ENCODE data around the gene SDK1. TPM values are rescaled to one million over a fixed set of nuclear protein-coding genes. Genes with fewer than 3 reads are reported as not detected.

Gene SDK1
- total and polyA plus RNA-seq, 2 of the 8 experiments (the other 6 are each of a cell fraction or from before 2014, with no cell fraction given): 3.3 to 7.2 TPM

DNA sequence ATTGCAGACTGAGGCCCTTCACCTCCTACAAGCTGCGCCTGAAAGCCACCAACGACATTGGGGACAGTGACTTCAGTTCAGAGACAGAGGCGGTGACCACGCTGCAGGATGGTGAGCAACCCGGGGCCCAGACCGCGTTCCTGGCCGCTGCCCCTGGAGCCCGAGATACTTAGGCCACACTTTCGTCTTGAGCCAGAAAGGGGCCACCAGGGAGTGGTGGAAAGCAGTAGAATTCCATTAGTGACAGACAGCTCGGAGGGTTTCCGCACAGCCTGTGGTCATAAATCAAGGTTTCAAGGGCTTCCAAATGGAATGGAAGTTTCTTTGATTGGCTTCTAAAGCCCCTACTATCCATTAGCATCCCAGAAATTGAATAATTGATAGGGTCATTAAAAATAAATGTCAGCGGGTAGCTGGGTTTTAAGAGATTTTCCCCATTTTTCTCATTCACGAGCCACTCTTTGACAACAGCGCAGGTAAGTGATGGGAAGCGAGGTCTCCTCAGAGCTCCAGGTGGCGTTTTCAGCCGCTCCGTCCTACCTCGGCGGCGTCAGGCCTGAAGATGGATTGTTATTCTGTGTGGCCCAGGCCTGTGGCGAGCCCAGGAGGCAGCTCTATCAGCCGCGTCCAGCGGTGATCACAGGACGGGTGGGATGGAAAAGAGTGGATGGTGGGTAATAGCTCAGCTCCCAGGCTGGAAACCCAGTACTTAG is 857.5 kb downstream of the SDK1 start:
- Histone ChIP-seq H3K23me2 (ENCODE audit: low read depth, low read length) (no peaks in the 10 kb centered on the region), H4K20me1 (replicated peaks in 1 of 2; ENCODE audit: control insufficient read depth in 1 of 2, insufficient read depth in 2 of 2, low read length in 2 of 2) (no peaks in the 10 kb centered on the region), H3K56ac (replicated peaks; ENCODE audit: insufficient read length, low read depth, low read length) (no peak overlapping the region), H4K5ac (ENCODE audit: insufficient read length, low read depth, low read length) (no peak overlapping the region), H3K4me2 (ENCODE audit: insufficient read depth in 1 of 2, low read depth in 2 of 2, low read length in 2 of 2) (no peak overlapping the region), H3K4ac (replicated peaks; ENCODE audit: insufficient read length, low read depth, low read length) (no peak overlapping the region), H3K18ac (ENCODE audit: extremely low read depth, low read length) (no peak overlapping the region), H3K4me1 (replicated peaks in 1 of 4; ENCODE audit: control insufficient read depth in 3 of 4, insufficient read depth in 4 of 4, low read length in 3 of 4) (no peaks in the 10 kb centered on the region; a peak in 1 of 7 replicates), H3K9ac (replicated peaks in 1 of 4; ENCODE audit: extremely low read depth in 1 of 4, low read depth in 3 of 4, low read length in 3 of 4) (no peak overlapping the region), H3K4me3 (ENCODE audit: extremely low read depth in 1 of 4, insufficient read depth in 2 of 4, low read depth in 3 of 4, low read length in 4 of 4) (no peak overlapping the region), H4K91ac (replicated peaks; ENCODE audit: insufficient read length, low read length) (no peak overlapping the region), H4K8ac (ENCODE audit: extremely low read depth, insufficient read depth, low read length) (no peak overlapping the region), H3K79me2 (ENCODE audit: control insufficient read depth in 1 of 2, insufficient read depth in 2 of 2, low read length in 2 of 2) (no peaks in the 10 kb centered on the region), H3K14ac (ENCODE audit: insufficient read length) (no peak overlapping the region), H3K27me3 (replicated peaks in 1 of 4; ENCODE audit: control insufficient read depth in 3 of 4, extremely low read depth in 1 of 4, insufficient read depth in 3 of 4, low read length in 3 of 4) (no peaks in the 10 kb centered on the region), H2BK12ac (ENCODE audit: low read depth, low read length) (0 out of 2 replicates have a peak overlapping the region, but pooled peaks have one; percentile 17), H2BK20ac (ENCODE audit: low read length) (no peak overlapping the region), H3K9me3 (ENCODE audit: insufficient read depth in 2 of 2, low read depth in 1 of 2, low read length in 1 of 2) (no peaks in the 10 kb centered on the region), H2AK5ac (ENCODE audit: low read depth, low read length) (no peak overlapping the region), H3K27ac (ENCODE audit: low read depth, low read length) (no peak overlapping the region), H2BK5ac (ENCODE audit: low read depth, low read length) (no peak overlapping the region), H2AFZ (ENCODE audit: low read length) (no peak overlapping the region), H3K23ac (ENCODE audit: insufficient read length) (no peak overlapping the region), H2BK120ac (replicated peaks; ENCODE audit: low read depth, low read length) (no peak overlapping the region), H3K79me1 (ENCODE audit: low read depth, low read length) (no peaks in the 10 kb centered on the region), H2BK15ac (ENCODE audit: low read length) (no peak overlapping the region), H3K36me3 (ENCODE audit: control insufficient read depth in 2 of 4, insufficient read depth in 4 of 4, low read length in 3 of 4) (no peaks in the 10 kb centered on the region)
- POLR2A ChIA-PET (ENCODE audit: partially characterized antibody): interaction anchor here (0.9 kb wide), 1 partner anchor 14 kb away, joined by 3 read pairs; no protein-coding TSS in a partner anchor
- TF ChIP-seq RXRA (IDR thresholded peaks at IDR 0.05; ENCODE audit: insufficient read depth, low read depth, low read length): no peak
- TF ChIP-seq, protein P1, sequence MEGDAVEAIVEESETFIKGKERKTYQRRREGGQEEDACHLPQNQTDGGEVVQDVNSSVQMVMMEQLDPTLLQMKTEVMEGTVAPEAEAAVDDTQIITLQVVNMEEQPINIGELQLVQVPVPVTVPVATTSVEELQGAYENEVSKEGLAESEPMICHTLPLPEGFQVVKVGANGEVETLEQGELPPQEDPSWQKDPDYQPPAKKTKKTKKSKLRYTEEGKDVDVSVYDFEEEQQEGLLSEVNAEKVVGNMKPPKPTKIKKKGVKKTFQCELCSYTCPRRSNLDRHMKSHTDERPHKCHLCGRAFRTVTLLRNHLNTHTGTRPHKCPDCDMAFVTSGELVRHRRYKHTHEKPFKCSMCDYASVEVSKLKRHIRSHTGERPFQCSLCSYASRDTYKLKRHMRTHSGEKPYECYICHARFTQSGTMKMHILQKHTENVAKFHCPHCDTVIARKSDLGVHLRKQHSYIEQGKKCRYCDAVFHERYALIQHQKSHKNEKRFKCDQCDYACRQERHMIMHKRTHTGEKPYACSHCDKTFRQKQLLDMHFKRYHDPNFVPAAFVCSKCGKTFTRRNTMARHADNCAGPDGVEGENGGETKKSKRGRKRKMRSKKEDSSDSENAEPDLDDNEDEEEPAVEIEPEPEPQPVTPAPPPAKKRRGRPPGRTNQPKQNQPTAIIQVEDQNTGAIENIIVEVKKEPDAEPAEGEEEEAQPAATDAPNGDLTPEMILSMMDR (IDR thresholded peaks at IDR 0.05; ENCODE audit: control extremely low read depth in 1 of 3, insufficient read depth in 1 of 3, low read depth in 1 of 3, low read length in 3 of 3): no peak
- TF ChIP-seq SRF (IDR thresholded peaks at IDR 0.05; ENCODE audit: low read depth, low read length): no peak
- no peak for TF ChIP-seq TAF1 (IDR thresholded peaks at IDR 0.05; ENCODE audit: low read depth, low read length)
- TF ChIP-seq TEAD4 (IDR thresholded peaks at IDR 0.05; ENCODE audit: low read depth, low read length): no peak
- TF ChIP-seq GABPA (IDR thresholded peaks at IDR 0.05; ENCODE audit: borderline replicate concordance, insufficient read depth, low read length): no peak
- no peak for TF ChIP-seq MAFK (IDR thresholded peaks at IDR 0.05; ENCODE audit: low read depth, low read length)
- CTCF ChIA-PET (ENCODE audit: partially characterized antibody): interaction anchor here (1.2 to 1.6 kb wide), 3 partner anchors 10 to 27 kb away, joined by 3 to 6 read pairs (median 3); no protein-coding TSS in a partner anchor
- FAIRE-seq: no peak
- DNase-seq (ENCODE audit: low read depth in 1 of 2, low spot score in 2 of 2): no peak
- 95% methylated on average over 27 of the region's 27 CpGs; no CpG with 5 or more reads in 1 of the 2 experiments for WGBS, 2 experiments (ENCODE audit: extremely low coverage in 1 of 2, insufficient coverage in 1 of 2, insufficient read length in 1 of 2, insufficient replicate concordance in 2 of 2, low coverage in 1 of 2, low lambda C conversion rate in 2 of 2, missing lambda C conversion rate in 1 of 2)
